ENCODE data around the gene FGD1.

DNA sequence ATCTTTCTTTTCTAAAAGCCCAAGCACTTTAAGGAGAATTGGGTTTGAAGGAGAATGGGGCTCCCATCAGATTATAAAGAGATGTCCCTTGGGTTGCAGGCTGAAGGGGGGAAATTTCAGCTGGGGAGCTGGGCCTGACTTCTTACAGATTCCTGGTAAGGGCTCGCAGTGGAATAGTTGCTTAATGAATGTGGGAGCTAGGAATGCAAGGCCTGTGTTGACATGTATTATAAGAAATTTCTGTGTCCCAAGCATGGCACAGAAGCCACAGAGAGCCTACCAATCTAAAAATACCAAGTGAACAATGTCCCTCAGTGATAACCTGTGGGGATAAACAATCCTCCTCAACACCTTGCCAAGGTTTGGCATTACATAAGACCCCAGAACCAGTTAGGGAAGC lies 98.9 kb downstream of the FGD1 start:
- TF ChIP-seq, protein P1, sequence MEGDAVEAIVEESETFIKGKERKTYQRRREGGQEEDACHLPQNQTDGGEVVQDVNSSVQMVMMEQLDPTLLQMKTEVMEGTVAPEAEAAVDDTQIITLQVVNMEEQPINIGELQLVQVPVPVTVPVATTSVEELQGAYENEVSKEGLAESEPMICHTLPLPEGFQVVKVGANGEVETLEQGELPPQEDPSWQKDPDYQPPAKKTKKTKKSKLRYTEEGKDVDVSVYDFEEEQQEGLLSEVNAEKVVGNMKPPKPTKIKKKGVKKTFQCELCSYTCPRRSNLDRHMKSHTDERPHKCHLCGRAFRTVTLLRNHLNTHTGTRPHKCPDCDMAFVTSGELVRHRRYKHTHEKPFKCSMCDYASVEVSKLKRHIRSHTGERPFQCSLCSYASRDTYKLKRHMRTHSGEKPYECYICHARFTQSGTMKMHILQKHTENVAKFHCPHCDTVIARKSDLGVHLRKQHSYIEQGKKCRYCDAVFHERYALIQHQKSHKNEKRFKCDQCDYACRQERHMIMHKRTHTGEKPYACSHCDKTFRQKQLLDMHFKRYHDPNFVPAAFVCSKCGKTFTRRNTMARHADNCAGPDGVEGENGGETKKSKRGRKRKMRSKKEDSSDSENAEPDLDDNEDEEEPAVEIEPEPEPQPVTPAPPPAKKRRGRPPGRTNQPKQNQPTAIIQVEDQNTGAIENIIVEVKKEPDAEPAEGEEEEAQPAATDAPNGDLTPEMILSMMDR (conservative IDR thresholded peaks at IDR 0.05; ENCODE audit: low read depth, low read length), result no peak
- TF ChIP-seq RAD21 (IDR thresholded peaks at IDR 0.05; ENCODE audit: low read length) (no peak), RCOR1 (IDR thresholded peaks at IDR 0.05; ENCODE audit: insufficient replicate concordance, low read length) (no peak), SMC3 (IDR thresholded peaks at IDR 0.05; ENCODE audit: low read depth, low read length) (no peak), POLR2A (IDR thresholded peaks at IDR 0.05; ENCODE audit: low read depth, low read length) (no peak)
- TF ChIP-seq, protein P2, sequence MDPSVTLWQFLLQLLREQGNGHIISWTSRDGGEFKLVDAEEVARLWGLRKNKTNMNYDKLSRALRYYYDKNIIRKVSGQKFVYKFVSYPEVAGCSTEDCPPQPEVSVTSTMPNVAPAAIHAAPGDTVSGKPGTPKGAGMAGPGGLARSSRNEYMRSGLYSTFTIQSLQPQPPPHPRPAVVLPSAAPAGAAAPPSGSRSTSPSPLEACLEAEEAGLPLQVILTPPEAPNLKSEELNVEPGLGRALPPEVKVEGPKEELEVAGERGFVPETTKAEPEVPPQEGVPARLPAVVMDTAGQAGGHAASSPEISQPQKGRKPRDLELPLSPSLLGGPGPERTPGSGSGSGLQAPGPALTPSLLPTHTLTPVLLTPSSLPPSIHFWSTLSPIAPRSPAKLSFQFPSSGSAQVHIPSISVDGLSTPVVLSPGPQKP (IDR thresholded peaks at IDR 0.05; ENCODE audit: borderline replicate concordance, low read depth, low read length), result no peak
